Activated CD8-positive, alpha-beta T cell treated with anti-CD3 and anti-CD28 coated beads for 36 hours (primary cell): ENCODE results near the gene ADGRG4. TPM values are rescaled to one million over a fixed set of nuclear protein-coding genes. Genes with fewer than 3 reads are reported as not detected.
A peak's percentile ranks its signal among the peaks of the same experiment; 100 is the strongest.
"Not testable (repeated sequence)": the region's sequence is repeated elsewhere in the genome, so short reads cannot be mapped to it uniquely, and the experiment has no call there.

ENCODE experiments used
- ATAC-seq: fragments of 200-7000 bp; cut with Tn5 transposase; one replicate; pipeline ENCODE4 v1.10.0; 2021; ENCODE audit warnings: mild to moderate bottlenecking, moderate library complexity
- CTCF ChIA-PET: fragments of 350-600 bp; sonication (Branson Sonifier 250); formaldehyde crosslinking; loops from one replicate; lab custom pipeline; 2021; ENCODE audit warnings: antibody characterized with exemption; lab: Charles Lee
- POLR2A ChIA-PET: fragments of 350-600 bp; sonication (Branson Sonifier 250); formaldehyde crosslinking; loops from one replicate; lab custom pipeline; 2021; ENCODE audit warnings: antibody characterized with exemption; lab: Charles Lee
- DNase-seq: peaks from one replicate; pipeline ENCODE4 v3.0.0-alpha.2; 2020
- H3K27ac Mint-ChIP-seq: one replicate; pipeline ENCODE4 v1.8.0; 2021; ENCODE audit warnings: mild to moderate bottlenecking, mixed read lengths
- H3K27me3 Mint-ChIP-seq: one replicate; pipeline ENCODE4 v1.8.0; 2021; ENCODE audit warnings: mixed read lengths
- H3K36me3 Mint-ChIP-seq: one replicate; pipeline ENCODE4 v1.8.0; 2021; ENCODE audit warnings: low read depth, mixed read lengths
- H3K4me1 Mint-ChIP-seq: one replicate; pipeline ENCODE4 v1.8.0; 2021; ENCODE audit warnings: low read depth, mixed read lengths
- H3K4me3 Mint-ChIP-seq: one replicate; pipeline ENCODE4 v1.8.0; 2021; ENCODE audit warnings: mild to moderate bottlenecking, moderate library complexity, mixed read lengths
- H3K9me3 Mint-ChIP-seq: one replicate; pipeline ENCODE4 v1.8.0; 2021; ENCODE audit warnings: mixed read lengths
- intact Hi-C: fragments of 100-400 bp; cut with micrococcal nuclease; formaldehyde crosslinking; loops from one replicate; pipeline ENCODE4 v1.10.0; 2022
- total RNA-seq, 2 experiments: library from RNA; stranded (reverse); gene quantifications; one replicate each; pipeline ENCODE4 v1.2.3, GENCODE V29; 2021
- TF ChIP-seq, protein P1 (sequence below): fragments of 200-600 bp; IDR thresholded peaks from one replicate; pipeline ENCODE4 v1.8.0; 2022; ENCODE audit warnings: antibody characterized with exemption, mild to moderate bottlenecking

Gene ADGRG4
- total RNA-seq, 2 experiments from 2014 or later = not detected

DNA sequence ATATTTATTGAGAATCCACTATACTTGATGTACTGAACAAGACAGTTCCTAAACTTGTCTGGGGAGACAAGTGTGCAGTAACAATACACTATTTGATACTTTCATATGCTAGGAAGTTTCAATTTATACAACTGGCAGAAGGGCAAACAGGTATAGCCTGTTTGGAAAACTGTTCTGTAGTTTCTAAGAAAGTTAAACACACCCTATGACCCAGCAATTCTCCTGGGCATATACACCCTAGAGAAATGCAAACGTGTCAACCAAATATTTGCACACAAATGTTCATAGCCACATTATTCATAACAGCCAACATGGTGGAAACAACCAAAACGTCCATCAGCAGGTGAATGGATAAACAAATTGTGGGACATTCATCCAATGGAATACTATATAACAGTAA is 123.0 kb downstream of the ADGRG4 start:
- CTCF ChIA-PET = no interaction called here
- ATAC-seq (no peak), DNase-seq (no peak)
- POLR2A ChIA-PET = no interaction called here
- Mint-ChIP-seq H3K36me3 (no peaks in the 10 kb centered on the region), H3K9me3 (no peaks in the 10 kb centered on the region), H3K27ac (no peak overlapping the region), H3K4me1 (no peaks in the 10 kb centered on the region), H3K4me3 (no peak overlapping the region), H3K27me3 (no peaks in the 10 kb centered on the region)
- intact Hi-C loops = no loop called here
- TF ChIP-seq, protein P1, sequence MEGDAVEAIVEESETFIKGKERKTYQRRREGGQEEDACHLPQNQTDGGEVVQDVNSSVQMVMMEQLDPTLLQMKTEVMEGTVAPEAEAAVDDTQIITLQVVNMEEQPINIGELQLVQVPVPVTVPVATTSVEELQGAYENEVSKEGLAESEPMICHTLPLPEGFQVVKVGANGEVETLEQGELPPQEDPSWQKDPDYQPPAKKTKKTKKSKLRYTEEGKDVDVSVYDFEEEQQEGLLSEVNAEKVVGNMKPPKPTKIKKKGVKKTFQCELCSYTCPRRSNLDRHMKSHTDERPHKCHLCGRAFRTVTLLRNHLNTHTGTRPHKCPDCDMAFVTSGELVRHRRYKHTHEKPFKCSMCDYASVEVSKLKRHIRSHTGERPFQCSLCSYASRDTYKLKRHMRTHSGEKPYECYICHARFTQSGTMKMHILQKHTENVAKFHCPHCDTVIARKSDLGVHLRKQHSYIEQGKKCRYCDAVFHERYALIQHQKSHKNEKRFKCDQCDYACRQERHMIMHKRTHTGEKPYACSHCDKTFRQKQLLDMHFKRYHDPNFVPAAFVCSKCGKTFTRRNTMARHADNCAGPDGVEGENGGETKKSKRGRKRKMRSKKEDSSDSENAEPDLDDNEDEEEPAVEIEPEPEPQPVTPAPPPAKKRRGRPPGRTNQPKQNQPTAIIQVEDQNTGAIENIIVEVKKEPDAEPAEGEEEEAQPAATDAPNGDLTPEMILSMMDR = no peak

DNA sequence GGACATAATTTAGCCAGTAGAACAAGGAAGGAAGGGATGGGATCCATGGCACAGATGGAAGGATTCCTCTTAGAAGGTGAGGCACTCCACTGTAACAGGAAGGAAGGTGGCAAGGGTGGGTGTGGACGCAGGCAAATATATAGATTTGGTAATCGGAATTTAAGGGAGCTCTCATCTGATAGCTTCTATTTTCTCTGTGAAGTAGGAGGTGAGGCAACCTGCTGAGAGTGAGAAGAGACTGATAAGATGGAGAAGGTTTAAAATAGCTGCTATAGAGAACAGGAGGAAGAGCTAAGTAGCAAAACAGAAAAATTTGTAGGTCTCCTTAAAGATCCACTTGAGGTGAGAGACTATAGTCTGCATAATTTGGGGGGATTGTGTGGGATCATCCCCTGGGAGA is 125.2 kb downstream of the ADGRG4 start:
- no peaks in the 10 kb centered on the region for H3K27me3 Mint-ChIP-seq
- H3K4me3 Mint-ChIP-seq = no peak overlapping the region
- ATAC-seq = no peak
- no peak for DNase-seq
- no peaks in the 10 kb centered on the region for H3K36me3 Mint-ChIP-seq
- POLR2A ChIA-PET = no interaction called here
- H3K9me3 Mint-ChIP-seq = no peaks in the 10 kb centered on the region
- TF ChIP-seq, protein P1 = no peak
- no peak overlapping the region for H3K27ac Mint-ChIP-seq
- H3K4me1 Mint-ChIP-seq = no peaks in the 10 kb centered on the region
- CTCF ChIA-PET = no interaction called here
- intact Hi-C loops = no loop called here

DNA sequence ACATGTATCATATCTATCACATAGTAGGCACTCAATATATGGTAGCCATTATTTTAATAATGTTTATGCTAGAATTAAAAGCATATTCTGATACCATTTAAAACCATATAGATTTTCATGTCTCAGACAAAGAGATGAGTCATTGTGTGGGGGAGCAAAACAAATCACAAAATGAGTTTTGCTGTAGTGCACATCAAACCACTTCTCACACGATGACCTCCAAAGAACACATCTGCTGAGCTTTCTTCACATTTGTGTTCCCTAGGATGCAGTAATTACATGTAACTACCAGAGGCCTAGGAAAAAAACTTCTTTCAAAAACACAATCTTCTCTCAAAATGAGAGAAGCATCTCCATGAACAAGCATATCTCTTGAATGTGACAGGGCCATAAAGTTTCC is 130.9 kb downstream of the ADGRG4 start:
- H3K27me3 Mint-ChIP-seq = no peaks in the 10 kb centered on the region
- DNase-seq (peak; percentile 2), ATAC-seq (no peak)
- peaks cover 6% of the 10 kb centered on the region for H3K4me1 Mint-ChIP-seq
- no peak overlapping the region for H3K27ac Mint-ChIP-seq
- ChIA-PET CTCF (no interaction called here), POLR2A (no interaction called here)
- H3K9me3 Mint-ChIP-seq = no peaks in the 10 kb centered on the region
- H3K36me3 Mint-ChIP-seq = no peaks in the 10 kb centered on the region
- TF ChIP-seq, protein P1 = no peak
- no peak overlapping the region for H3K4me3 Mint-ChIP-seq
- intact Hi-C loops = no loop called here

DNA sequence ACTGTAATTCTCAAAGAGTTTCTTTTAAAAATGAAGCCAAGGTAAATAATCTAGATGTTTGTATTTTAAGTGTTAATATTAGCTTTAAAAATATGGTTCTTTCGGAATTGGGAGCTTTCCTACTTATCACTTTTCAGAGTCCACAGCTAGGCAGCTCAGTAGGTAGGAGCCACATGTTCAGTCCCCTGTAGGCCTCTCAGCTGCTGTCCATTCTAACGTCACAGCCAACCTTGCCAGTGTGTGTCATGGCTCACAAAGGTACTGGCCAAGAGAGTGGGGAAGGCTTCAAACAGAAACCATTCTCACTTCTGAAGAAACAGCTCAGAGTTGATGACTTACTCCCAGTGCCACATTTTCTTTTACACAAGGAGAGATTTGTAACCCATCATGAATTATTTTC is 137.0 kb downstream of the ADGRG4 start:
- H3K36me3 Mint-ChIP-seq = no peaks in the 10 kb centered on the region
- H3K27ac Mint-ChIP-seq = no peak overlapping the region
- CTCF ChIA-PET = no interaction called here
- no peak for DNase-seq
- no peaks in the 10 kb centered on the region for H3K9me3 Mint-ChIP-seq
- no peaks in the 10 kb centered on the region for H3K27me3 Mint-ChIP-seq
- no peaks in the 10 kb centered on the region for H3K4me1 Mint-ChIP-seq
- intact Hi-C loops = no loop called here
- ATAC-seq = no peak
- POLR2A ChIA-PET = no interaction called here
- no peak overlapping the region for H3K4me3 Mint-ChIP-seq
- TF ChIP-seq, protein P1 = no peak

DNA sequence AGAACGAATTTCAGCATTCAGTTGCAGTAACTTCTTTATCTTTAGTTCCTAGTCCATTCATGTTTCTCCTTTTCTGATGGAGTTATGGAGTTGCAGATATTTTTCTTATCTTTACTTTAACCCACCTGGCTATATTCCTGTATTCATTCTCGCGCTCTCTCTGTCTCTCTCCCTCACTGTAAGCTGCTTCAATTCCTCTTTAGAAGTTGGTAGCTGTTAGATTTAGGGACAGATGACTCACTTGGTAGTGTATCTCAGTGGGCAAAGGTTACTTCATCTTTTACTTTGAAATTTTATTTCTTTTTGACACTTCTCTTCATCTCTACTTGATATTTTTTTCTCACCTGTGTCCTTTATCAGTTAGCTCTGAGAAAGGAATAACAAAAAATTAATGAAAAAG is 137.4 kb downstream of the ADGRG4 start:
- ATAC-seq = no peak
- TF ChIP-seq, protein P1 = no peak
- Mint-ChIP-seq H3K36me3 (no peaks in the 10 kb centered on the region), H3K27me3 (no peaks in the 10 kb centered on the region), H3K9me3 (no peaks in the 10 kb centered on the region), H3K4me3 (no peak overlapping the region), H3K4me1 (no peaks in the 10 kb centered on the region), H3K27ac (no peak overlapping the region)
- ChIA-PET POLR2A (interaction anchor here (0.7 kb wide), 1 partner anchor 316 kb away, joined by 3 read pairs; no protein-coding TSS in a partner anchor), CTCF (no interaction called here)
- intact Hi-C loops = no loop called here
- no peak for DNase-seq

DNA sequence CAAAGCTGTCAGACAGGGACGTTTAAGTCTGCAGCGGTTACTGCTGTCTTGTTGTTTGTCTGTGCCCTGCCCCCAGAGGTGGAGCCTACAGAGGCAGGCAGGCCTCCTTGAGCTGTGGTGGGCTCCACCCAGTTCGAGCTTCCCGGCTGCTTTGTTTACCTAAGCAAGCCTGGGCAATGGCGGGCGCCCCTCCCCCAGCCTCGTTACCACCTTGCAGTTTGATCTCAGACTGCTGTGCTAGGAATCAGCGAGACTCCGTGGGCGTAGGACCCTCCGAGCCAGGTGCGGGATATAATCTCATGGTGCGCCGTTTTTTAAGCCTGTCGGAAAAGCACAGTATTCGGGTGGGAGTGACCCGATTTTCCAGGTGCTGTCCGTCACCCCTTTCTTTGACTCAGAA is 144.9 kb downstream of the ADGRG4 start:
- H3K27me3 Mint-ChIP-seq, H3K27ac Mint-ChIP-seq, H3K4me3 Mint-ChIP-seq, intact Hi-C loops, CTCF ChIA-PET, H3K36me3 Mint-ChIP-seq, H3K9me3 Mint-ChIP-seq, DNase-seq, ATAC-seq, H3K4me1 Mint-ChIP-seq, POLR2A ChIA-PET: not testable (repeated sequence)
